Stimulated activated CD8-positive, alpha-beta memory T cell treated with anti-CD3 and anti-CD28 coated beads, Interleukin-7, amount 100 ng/mL, for 48 hours (primary cell): ENCODE results near the gene LRRC45.

Source experiments
- DNase-seq, 2 donors: peaks; one replicate each; pipeline ENCODE4 v3.0.0-alpha.2; 2020; ENCODE audit warnings: low read depth in 1 of 2; ENCODE audit errors: extremely low read depth in 1 of 2

LRRC45 gene

GRCh38 chr17:82060614-82061013 is 37.5 kb downstream of the LRRC45 start:
- DNase-seq, result no peak

DNA sequence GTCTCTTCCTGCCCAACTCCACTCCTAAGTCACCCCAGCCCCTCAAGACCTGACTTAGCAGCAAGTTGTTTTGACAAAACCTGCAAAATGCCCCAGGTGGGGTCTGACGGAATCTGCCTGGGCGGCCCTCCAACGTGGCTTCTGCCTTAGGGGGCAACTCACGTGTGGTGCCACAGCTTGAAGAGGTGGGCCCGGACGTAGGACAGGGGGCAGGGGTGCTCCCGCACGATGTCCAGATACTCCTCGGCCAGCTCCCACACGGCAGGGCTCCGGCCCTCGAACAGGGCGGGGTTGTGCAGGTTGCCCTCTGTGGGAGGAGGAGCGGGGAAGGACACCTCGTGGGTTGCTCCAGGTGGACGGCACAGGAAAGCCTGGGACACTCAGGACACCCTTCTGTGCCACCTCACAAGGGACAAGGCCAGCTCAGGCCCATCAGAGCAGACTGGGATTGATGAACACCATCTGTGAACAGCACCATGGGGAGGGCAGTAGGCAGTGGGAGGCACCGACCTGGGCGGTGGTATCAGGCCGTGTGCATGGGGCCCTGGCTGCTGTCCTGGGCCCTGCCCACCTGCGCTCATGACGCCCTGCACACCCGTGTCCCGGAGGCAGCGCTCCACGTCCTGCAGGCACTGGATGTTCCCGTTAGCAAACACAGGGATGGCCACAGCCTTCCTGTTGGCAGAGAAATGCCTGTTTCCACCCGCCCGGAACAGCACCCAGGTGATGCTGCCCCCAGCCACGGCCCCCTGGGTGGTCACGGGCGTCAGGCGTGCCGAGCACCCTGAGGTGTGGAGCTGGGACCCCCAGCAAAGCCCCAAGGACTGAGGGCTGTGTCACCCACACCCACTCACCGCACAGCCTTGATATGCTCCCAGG is 38.2 kb downstream of the LRRC45 start:
- no peak for DNase-seq

DNA sequence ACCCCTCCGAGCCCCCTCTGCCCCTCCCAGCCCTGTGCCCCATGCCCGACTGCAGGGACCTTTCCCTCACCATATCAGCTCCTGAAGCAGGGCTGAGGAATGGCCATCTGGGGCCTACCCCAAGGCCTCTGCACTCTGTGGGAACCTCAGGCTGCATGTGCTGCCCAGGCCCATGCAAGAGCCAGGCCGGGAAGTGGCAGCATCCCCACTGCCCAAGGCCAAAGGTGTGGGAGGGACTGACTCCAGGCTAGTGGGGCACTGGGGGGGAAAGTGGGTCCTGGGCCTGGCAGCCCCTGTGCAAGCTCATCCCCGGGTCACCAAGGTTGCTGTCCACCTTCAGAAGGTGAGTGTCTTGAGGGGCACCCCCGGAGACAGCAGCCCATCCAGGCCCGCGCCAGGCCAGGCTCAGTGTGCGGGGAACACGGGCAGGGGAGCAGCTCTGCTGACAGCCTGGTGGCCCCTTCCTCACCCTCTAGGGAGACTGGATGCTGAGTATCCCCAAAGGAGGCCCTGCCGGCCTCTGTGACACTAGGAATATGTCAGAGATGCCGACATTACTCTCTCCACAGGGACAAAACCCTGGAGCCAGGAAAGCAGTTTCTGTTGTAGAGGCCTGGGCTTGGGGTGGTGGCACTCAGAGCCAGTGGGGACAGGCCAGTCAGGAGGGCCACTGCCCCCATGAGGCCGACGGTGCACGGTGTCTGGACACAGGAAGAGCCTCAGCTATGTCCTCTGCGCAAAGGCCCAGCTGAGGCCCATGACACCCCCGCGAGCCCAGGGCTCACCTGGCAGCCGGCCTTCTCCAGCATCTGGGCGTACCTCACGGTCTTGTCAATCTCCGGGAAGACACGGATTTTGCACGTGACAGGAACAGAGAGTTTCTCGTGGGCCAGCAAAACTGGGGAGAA is 39.2 kb downstream of the LRRC45 start:
- DNase-seq, result no peak

DNA sequence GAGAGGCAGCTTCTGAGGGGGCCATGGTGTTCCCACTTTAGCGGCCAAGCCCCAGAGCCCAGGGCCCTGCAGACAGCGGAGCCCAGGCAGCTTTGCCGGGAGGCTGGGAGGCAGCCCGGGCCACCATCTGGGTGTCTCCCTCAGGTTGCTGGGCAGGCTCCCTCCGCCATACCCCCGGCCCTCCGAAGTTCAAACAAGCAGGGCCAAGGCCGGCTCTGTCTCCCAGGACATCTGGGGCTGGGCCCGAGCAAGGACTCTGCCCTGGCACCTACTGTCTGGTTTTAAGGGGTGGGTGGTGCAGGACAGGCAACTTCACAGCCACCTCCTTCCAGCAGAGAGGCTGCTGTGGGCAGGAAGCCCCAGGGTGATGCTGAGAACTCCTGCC is 39.9 kb downstream of the LRRC45 start:
- DNase-seq, result no peak

GRCh38 chr17:82063424-82064415 is 40.6 kb downstream of the LRRC45 start:
- DNase-seq, result no peak

GRCh38 chr17:82064433-82065192 is 41.5 kb downstream of the LRRC45 start:
- DNase-seq, result no peak

- DNase-seq, result no peak
Measured at GRCh38 chr17:82065193-82065637, 42.1 kb downstream of the LRRC45 start.

GRCh38 chr17:82065638-82066303 is 42.7 kb downstream of the LRRC45 start, which contains the start of gene DUS1L:
Gene DUS1L, minus strand, starts transcription at chr17:82065804. Its CDS starts 745 bp downstream, at chr17:82065059.
- DNase-seq, result peak; percentile 28 to 41

DNA sequence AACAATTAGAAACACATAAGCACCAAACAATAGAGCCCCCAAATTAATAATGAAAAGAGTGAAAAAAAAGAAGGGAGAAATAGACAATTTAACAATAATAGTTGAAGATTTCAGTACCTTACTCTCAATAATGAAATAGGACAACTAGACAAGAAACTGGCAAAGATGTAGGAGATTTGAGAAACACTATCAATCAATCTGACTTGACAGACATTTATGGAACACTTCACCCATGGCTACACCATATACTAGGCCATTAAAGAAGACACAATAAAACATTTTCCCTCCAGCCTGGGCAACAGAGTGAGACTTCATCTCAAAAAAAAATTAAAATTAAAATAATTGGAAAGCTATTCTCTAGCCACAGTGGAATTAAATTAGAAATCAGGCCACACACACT is 47.5 kb downstream of the LRRC45 start:
- no peak for DNase-seq

GRCh38 chr17:82072827-82073226 is 49.7 kb downstream of the LRRC45 start:
- no peak for DNase-seq

DNA sequence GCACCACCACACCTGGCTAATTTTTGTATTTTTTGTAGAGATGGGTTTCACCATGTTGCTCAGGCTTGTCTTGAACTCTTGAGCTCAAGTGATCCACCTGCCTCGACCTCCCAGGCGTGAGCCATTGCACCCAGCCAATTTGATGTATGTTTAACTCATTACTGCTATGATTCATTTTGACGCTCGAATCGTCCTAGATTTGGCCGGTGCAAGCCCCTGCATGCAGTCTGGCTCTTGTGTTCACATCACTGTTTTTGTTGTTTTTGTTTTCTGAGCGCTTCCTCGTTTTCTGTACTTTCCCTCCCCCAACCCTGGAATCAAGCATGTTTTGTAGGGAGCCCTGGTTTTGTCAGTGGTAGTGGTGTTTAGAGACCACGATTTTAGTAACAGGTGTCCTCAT is 50.3 kb downstream of the LRRC45 start:
- DNase-seq, result no peak

- DNase-seq, result no peak
Measured at GRCh38 chr17:82076018-82076784, 53.1 kb downstream of the LRRC45 start.

DNA sequence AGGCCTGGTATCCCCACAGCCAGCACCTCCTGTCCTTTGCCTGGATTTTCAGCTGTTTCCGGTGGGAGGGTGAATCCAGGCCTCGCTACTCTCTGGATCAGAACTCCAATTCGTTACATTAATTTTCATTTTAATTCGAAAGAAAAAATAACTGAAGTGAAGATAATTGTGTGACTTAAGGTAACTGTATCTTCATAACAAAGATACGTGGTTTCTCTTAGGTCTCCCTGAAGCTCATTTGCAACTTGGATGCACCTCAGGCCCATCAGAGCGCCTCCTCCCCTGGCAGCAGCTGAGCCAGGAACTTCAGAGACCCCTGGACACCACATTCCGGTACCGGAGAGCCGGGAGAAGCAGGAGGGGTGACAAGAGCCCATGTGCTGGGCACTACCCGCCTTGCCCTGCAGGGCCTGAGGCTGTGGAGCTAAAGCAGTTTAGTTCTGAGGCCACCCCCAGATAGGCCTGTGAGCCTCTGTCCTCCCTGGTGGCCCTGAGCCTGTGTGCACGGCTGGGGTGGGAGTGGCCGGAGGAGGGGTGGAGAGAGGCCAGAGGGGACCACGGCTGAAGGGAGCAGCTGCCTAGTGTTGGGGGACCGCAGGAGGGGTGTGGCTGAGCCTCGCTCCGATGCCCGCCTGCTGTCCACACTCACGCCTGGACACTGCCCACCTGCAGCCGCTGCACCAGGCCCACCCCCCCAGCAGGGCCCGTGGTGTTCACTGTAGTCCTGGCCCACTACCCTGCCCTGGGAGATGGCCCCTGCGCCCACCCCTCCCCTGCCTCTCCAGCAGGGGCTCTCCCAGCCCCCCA is 53.9 kb downstream of the LRRC45 start:
- no peak for DNase-seq

- no peak for DNase-seq
Measured at GRCh38 chr17:82077617-82078358, 54.7 kb downstream of the LRRC45 start.

- DNase-seq, result no peak
Measured at GRCh38 chr17:82078433-82078832, 55.3 kb downstream of the LRRC45 start.

DNA sequence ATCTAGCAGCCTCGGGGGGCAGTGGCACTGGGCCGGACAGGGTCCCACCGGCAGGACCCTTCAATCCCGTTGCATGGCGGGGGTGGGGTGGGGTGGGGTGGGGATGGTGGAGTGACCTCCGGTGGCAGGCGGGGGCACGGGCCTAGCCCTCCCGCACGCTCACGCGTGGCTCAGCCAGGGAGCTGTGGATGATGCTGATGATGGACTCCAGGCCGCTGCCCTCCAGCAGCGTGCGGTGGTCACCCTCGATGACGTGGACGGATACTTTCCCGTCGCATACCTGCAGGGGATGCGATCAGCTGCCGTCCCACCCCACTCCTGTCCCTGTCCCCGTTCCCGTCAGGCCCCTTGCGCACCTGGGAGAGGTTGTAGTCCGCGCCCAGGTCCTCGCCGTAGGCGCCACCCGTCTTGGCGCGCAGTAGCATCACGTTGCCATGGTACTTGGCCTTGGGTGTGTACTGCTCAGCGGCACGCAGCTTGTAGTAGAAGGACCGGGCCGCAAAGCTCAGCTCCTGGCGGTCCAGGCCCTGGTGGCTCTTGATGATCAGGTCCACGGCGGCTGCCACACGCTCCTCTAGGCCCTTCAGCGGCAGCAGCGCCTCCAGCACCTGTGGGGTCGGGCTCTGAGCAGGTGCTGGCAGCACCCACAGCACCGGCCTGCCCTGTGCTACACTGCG is 56.0 kb downstream of the LRRC45 start:
- DNase-seq, result no peak
